NCI-H2196 (cell line): ENCODE measurements around the gene NOTCH2.
"Not testable (repeated sequence)": the region's sequence is repeated elsewhere in the genome, so short reads cannot be mapped to it uniquely, and the experiment has no call there.

ENCODE experiments used
- DNase-seq: peaks from one replicate; lab custom pipeline; 2025; ENCODE audit not compliant: unreplicated experiment; lab: John Stamatoyannopoulos, UW

The NOTCH2 gene

GRCh38 chr1:120069067-120069919 is at the start of gene NOTCH2:
Gene NOTCH2, minus strand, starts transcription at chr1:120069662. Its CDS starts 256 bp downstream, at chr1:120069406.
- not testable (repeated sequence) for DNase-seq

GRCh38 chr1:120117371-120118177 is 48.1 kb upstream of the NOTCH2 start:
- not testable (repeated sequence) for DNase-seq

DNA sequence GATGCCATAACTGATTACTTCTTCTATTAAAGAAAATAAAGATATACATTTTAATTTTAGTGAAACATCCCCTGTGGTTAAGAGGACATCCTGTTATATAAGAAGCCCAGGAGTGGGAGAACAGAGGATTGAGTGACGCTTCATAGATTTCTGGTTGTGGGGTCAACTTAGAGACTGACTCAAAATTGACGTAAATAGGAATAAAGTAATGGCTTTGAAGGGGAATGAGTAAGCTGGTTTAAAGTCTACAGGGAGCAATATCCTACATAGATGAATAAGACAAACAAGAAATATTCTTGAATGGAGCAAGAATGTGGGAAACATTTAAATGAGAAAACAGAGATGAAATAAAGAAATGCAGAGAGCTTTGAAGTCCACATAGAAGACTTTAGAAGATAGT is 46.6 kb upstream of the NOTCH2 start:
- DNase-seq = not testable (repeated sequence)

DNA sequence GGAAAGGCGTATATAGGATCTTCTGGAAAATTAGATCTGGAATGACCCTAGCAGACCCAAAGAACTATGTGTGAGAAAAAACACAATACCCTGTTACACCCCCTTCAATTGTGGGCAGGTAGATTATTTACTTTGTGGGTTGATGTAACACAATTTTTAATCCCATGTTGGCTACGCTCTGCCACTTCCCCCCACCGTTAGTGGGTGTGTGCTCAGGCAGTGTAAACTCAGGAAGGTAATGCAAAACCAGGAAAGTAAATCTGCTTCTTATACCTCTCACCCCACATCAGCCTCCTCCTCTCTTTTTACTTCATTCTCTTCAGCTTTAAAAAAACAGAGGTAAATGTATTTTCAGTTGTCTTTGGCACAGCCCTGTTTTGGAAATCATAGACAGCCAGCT is 43.7 kb upstream of the NOTCH2 start:
- DNase-seq = not testable (repeated sequence)

DNA sequence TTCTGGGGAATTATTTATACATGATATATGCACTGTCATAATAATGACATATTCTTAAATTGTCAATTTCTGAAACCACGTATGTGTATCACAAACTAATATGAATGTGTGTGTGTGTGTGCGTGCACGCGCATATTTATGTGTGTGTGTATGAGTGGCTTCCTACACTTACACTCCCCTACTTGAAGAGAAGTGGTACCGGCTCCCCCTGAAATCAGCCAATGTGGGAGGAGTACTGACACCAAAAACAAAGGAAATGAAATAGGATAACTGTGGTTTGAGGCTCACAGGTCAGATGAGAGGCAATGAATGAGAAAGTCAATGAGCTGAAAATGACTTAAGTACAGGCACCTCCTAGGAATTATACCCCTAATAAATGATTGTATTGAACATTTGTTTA is 42.8 kb upstream of the NOTCH2 start:
- not testable (repeated sequence) for DNase-seq

GRCh38 chr1:120111771-120112170 is 42.3 kb upstream of the NOTCH2 start:
- DNase-seq = not testable (repeated sequence)

DNA sequence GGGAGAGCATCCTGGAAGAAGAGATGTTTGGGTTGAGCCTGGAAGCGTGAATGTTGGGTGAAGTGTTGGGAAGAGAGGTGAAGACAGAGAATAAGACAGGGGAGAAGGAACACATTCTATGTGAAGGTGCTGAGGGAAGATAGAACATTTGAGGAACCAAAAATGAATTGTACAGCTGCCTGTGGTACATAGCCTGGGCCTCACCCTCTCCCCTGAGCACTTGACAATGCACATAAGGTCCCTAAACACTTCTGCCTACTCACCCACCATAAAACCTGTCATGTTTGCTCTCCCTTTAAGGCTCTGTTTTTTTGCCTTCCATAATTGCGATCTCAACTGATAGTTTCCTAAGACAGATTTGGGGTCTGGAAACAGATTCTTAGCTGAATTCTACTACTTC is 41.5 kb upstream of the NOTCH2 start:
- not testable (repeated sequence) for DNase-seq

DNA sequence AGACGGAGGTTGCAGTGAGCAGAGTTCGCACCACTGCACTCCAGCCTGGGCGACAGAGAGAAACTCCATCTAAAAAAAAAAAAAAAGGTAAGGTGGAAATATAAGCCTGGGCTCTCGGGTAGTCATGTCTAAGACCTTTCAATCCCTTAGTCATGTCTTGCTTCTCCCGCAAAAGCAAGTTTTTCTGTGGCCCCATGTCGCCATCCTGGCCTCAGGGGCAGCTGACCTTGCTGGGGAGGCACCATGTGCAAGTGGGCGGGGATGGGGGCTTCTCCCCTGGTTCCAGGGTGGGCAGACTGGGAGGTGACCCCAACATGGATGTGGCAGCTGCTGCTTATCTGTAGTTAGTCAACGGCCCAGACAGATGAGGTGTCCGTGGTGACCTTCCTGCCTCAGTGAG is 40.2 kb upstream of the NOTCH2 start:
- DNase-seq = not testable (repeated sequence)

GRCh38 chr1:120109180-120109579 is 39.7 kb upstream of the NOTCH2 start:
- DNase-seq = not testable (repeated sequence)

GRCh38 chr1:120105288-120105687 is 35.8 kb upstream of the NOTCH2 start:
- DNase-seq = not testable (repeated sequence)

- not testable (repeated sequence) for DNase-seq
Observed at GRCh38 chr1:120103768-120104167, 34.3 kb upstream of the NOTCH2 start.

DNA sequence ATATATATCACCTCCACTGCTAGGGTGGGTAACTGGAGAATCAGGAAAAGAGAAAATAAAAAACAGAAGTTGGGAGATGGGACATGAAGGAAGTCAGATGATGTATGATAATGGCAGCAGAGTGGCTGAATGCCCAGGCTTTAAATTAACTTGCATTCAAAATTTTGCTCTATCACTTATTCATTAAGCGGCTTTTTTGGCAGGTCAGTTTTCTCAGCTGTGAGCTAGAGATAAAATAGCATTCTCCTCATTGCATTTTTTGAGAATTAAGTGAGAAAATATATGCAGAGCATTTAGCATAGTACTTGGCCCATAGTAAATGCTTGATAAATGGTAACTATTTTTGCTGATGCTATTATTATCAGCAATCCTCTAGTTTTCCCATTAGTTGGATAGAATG is 32.1 kb upstream of the NOTCH2 start:
- DNase-seq = not testable (repeated sequence)

DNA sequence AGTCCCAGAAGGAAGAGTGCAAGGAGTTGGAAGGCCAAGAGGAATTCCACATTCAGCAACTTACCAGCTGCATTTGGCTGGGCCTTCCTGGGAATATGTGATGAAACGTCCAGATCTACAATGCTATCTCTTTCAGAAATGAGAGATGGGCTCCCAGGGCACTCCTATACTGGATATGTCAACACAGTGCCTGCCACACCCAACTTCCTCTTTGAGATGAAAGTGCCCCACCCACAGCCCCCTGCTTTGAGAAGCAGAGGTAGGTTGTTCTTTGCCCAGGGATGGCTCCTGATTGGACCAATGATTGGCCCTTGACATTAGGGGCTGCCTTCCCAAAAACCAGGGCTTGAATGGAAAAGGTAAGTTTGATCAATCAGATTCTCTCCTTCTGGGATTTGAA is 31.1 kb upstream of the NOTCH2 start:
- not testable (repeated sequence) for DNase-seq

DNA sequence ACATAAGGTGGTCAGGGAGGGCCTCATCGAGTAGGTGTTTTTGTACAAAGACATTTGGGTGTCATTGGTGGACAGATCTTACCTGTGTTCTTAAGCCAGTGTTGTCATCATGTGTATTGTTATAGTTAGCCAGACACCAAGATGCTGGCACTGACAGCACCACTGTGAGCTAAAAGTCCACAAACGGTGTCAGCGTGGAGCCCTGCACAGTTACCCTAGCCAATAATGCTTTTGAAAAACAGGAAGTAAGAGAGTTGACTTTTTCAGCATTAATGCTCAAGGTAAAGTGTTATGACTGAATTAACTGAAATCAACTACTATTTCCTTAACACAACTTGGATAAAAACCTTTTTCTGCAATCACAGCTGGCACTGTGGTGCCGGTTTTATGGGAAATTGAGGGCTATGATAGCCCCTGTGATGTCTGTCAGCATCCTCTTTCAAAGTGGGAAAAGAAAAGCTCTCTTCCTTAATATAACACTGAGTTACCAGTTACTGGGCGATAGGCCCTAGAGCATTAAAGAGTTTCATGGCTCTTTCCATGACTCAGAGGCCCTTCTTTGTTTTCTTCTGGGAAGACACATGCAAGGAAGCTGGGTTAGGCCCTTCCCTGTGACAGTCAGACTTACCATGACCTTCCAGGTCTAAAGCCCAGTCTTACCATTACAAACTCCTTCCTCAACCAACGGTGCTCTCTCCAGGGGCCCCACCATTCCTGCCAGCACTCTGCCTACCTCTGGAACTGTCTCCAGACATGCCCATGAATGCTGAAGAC is 29.7 kb upstream of the NOTCH2 start:
- not testable (repeated sequence) for DNase-seq

- not testable (repeated sequence) for DNase-seq
Observed at GRCh38 chr1:120096981-120097545, 27.6 kb upstream of the NOTCH2 start.

DNA sequence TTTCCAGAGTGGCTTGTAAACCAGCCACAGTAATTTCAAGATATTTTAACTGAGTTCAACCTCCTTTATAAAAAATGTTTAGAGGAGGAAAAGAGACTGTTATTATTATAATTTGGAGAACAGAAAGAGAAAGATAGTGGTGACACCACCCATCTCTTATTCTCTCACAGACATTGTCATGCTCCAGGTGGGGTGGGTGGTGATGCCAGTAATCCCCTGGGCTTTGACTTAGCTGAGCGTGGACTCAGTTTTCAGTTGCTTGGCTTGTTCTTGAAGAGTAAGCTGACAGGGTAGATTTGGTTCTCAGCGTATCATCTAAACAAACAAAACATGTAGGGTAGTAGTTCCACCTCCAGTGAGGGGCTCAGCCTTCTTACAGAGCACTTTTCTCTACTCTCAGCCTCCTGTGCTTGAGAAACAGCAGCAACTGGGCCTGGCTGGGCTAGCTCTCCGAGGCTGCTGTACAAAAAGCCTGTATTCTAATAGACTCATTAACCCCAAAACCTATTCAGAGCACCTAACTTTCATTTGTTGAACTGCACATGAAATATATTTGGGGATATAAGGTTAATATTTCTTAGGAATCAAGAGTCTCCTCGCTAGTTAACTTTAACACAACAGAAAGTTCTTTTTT is 24.2 kb upstream of the NOTCH2 start:
- DNase-seq = not testable (repeated sequence)

- not testable (repeated sequence) for DNase-seq
Observed at GRCh38 chr1:120092232-120093218, 23.1 kb upstream of the NOTCH2 start.

GRCh38 chr1:120090830-120091229 is 21.4 kb upstream of the NOTCH2 start:
- DNase-seq = not testable (repeated sequence)

DNA sequence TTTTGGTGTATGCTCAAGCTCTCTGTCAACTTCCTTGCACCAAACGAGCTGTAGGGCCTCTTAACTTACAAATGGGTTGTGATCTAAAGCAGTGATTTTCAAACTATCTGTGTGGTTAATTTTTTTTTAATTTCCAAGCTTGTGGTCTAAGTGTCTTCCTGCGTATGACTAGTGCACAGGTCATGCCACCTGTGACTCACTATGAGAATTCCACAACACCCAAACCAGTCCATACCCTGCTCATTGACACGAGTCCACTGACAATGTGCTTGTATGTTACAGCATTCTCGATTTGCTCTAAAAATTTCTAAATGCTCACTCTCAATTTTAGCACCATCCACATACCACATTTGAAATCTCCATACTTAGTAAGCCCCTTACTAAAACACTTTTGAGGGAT is 18.5 kb upstream of the NOTCH2 start:
- not testable (repeated sequence) for DNase-seq
